ENCODE data around the gene BOC.

Gene BOC

GRCh38 chr3:113312416-113312815, 101.1 kb downstream of the BOC start:
- Histone ChIP-seq H3K9me3 (ENCODE audit: low read length) (no peaks in the 10 kb centered on the region), H3K4me3 (ENCODE audit: low read length) (no peak overlapping the region), H2AFZ (ENCODE audit: low read depth, low read length) (no peak overlapping the region)

GRCh38 chr3:113314923-113315322, 103.6 kb downstream of the BOC start:
- no peaks in the 10 kb centered on the region for H3K36me3 ChIP-seq (ENCODE audit: insufficient read depth, low read length)
- H3K4me3 ChIP-seq (ENCODE audit: low read length) = no peak overlapping the region
- no peak overlapping the region for H2AFZ ChIP-seq (ENCODE audit: low read depth, low read length)
- H3K9me3 ChIP-seq (ENCODE audit: low read length) = no peaks in the 10 kb centered on the region
- peaks cover 4% of the 10 kb centered on the region for H3K4me1 ChIP-seq (ENCODE audit: insufficient read depth, low read length)
- no peaks in the 10 kb centered on the region for H3K27me3 ChIP-seq (ENCODE audit: insufficient read depth, low read length)

More at GRCh38 chr3:113312416-113312815, 101.1 kb downstream of the BOC start:
- Histone ChIP-seq H3K27me3 (ENCODE audit: insufficient read depth, low read length) (no peaks in the 10 kb centered on the region), H3K36me3 (ENCODE audit: insufficient read depth, low read length) (no peaks in the 10 kb centered on the region), H3K4me1 (ENCODE audit: insufficient read depth, low read length) (peaks cover 3% of the 10 kb centered on the region)

GRCh38 chr3:113329757-113330156, 118.4 kb downstream of the BOC start:
- H3K4me3 ChIP-seq (ENCODE audit: low read length) = no peak overlapping the region
- no peaks in the 10 kb centered on the region for H3K27me3 ChIP-seq (ENCODE audit: insufficient read depth, low read length)
- H3K4me1 ChIP-seq (ENCODE audit: insufficient read depth, low read length) = no peaks in the 10 kb centered on the region
- H3K36me3 ChIP-seq (ENCODE audit: insufficient read depth, low read length) = peaks cover 11% of the 10 kb centered on the region
- H2AFZ ChIP-seq (ENCODE audit: low read depth, low read length) = no peak overlapping the region
- H3K9me3 ChIP-seq (ENCODE audit: low read length) = no peaks in the 10 kb centered on the region

- H3K36me3 ChIP-seq (ENCODE audit: insufficient read depth, low read length) = peaks cover 11% of the 10 kb centered on the region
- H3K9me3 ChIP-seq (ENCODE audit: low read length) = no peaks in the 10 kb centered on the region
- H3K4me1 ChIP-seq (ENCODE audit: insufficient read depth, low read length) = no peaks in the 10 kb centered on the region
- no peak overlapping the region for H2AFZ ChIP-seq (ENCODE audit: low read depth, low read length)
- no peaks in the 10 kb centered on the region for H3K27me3 ChIP-seq (ENCODE audit: insufficient read depth, low read length)
- H3K4me3 ChIP-seq (ENCODE audit: low read length) = no peak overlapping the region
Measured at GRCh38 chr3:113330742-113331141, 119.4 kb downstream of the BOC start.

GRCh38 chr3:113331187-113331586, 119.8 kb downstream of the BOC start:
- H3K27me3 ChIP-seq (ENCODE audit: insufficient read depth, low read length) = no peaks in the 10 kb centered on the region
- H2AFZ ChIP-seq (ENCODE audit: low read depth, low read length) = no peak overlapping the region
- H3K4me3 ChIP-seq (ENCODE audit: low read length) = no peak overlapping the region
- H3K4me1 ChIP-seq (ENCODE audit: insufficient read depth, low read length) = no peaks in the 10 kb centered on the region
- peaks cover 7% of the 10 kb centered on the region for H3K36me3 ChIP-seq (ENCODE audit: insufficient read depth, low read length)
- no peaks in the 10 kb centered on the region for H3K9me3 ChIP-seq (ENCODE audit: low read length)

Data from neuron (in vitro differentiated cells).